Adrenal gland (tissue), 12 donors: ENCODE data around the gene FEM1B. TPM values are rescaled to one million over a fixed set of nuclear protein-coding genes. Genes with fewer than 3 reads are reported as not detected.

Experiments used
- DNase-seq, 7 donors: peaks; one replicate each; pipeline ENCODE4 v3.0.0-alpha.2; 2019 to 2020
- H3K27ac ChIP-seq, 5 donors: fragments of 200-600 bp; sonication (generic) in 4 of 5; 1 replicate in 3 of 5; 2 replicates in 2 of 5; pipeline versions ENCODE4 v1.5.1 to v1.8.0; 2016 to 2020; ENCODE audit warnings: mild to moderate bottlenecking in 1 of 5
- H3K27me3 ChIP-seq: fragments of 200-600 bp; 2 replicates; pipeline ENCODE4 v1.8.0; 2021
- H3K36me3 ChIP-seq, 2 donors: fragments of 200-600 bp; replicated peaks in 1 of 2; 1 replicate in 1 of 2; 2 replicates in 1 of 2; pipeline versions ENCODE4 v1.5.1 to v1.8.0; 2018 to 2022
- H3K4me1 ChIP-seq, 2 donors: fragments of 200-600 bp; replicated peaks in 1 of 2; 1 replicate in 1 of 2; 2 replicates in 1 of 2; pipeline versions ENCODE4 v1.5.1 to v1.8.0; 2018 to 2021
- H3K4me3 ChIP-seq, 4 donors: fragments of 200-600 bp; sonication (generic) in 3 of 4; one replicate each; pipeline ENCODE4 v1.5.1; 2016 to 2018
- H3K9me3 ChIP-seq, 3 donors: fragments of 200-600 bp; sonication (generic) in 1 of 3; replicated peaks in 1 of 3; 1 replicate in 2 of 3; 2 replicates in 1 of 3; pipeline versions ENCODE4 v1.5.1 to v1.8.0; 2016 to 2021
- POLR2A ChIP-seq, 2 donors: fragments of 450-650 bp; IDR thresholded peaks; one replicate each; pipeline ENCODE4 v1.6.1; 2017; ENCODE audit warnings: antibody characterized with exemption in 2 of 2, mild to moderate bottlenecking in 2 of 2, moderate library complexity in 1 of 2
- WGBS, 4 donors: extraction: QIAGEN DNeasy Blood & Tissue Kit in 2 of 4; methylation state at CpG; one replicate each; pipeline versions ENCODE4 v1.1.5 to v1.1.7; 2013 to 2017; 5-methylcytosine and 5-hydroxymethylcytosine counted together
- intact Hi-C, 2 donors: fragments of 100-400 bp; cut with DNase I; formaldehyde crosslinking; loops; one replicate each; pipeline versions ENCODE4 v1.14.1 to v1.15.0; 2022 to 2023
- polyA plus RNA-seq, 3 donors: library from polyadenylated mRNA; stranded (reverse); fragments of 200-250 nt in 2 of 3; fragments of 350-450 nt in 1 of 3; fragmentation: Illumina TruSeq in 1 of 3; extraction: RNeasy Lipid Tissue Mini Kit (QIAGEN cat#74804) in 1 of 3; gene quantifications; one replicate each; pipeline ENCODE4 v1.2.3, GENCODE V29; 2013 to 2014
- total RNA-seq, 9 donors: library from RNA; depleted of rRNA in 4 of 9; stranded (reverse); fragments of >200 nt in 4 of 9; fragments of 120-200 nt in 1 of 9; fragmentation: NEBNext Ultra II Directional in 1 of 9; extraction: Animal tissue kit (Norgen Biotek cat#: 25700) in 1 of 9; gene quantifications; one replicate each; pipeline versions ENCODE4 v1.1.0 to v1.2.4, GENCODE V29; 2013 to 2023
- TF ChIP-seq, protein P1 (sequence below), 6 experiments: fragments of 450-650 bp in 4 of 6; fragments of 200-600 bp in 2 of 6; sonication (generic) in 1 of 6; IDR thresholded peaks; 1 replicate in 5 of 6; 2 replicates in 1 of 6; pipeline versions ENCODE4 v1.5.1 to v1.8.0; 2016 to 2021; ENCODE audit warnings: antibody characterized with exemption in 6 of 6, mild to moderate bottlenecking in 2 of 6, moderate library complexity in 1 of 6
- donor health status: healthy with polysubstance abuse.
- donor health status: Bipolar disorder and iron deficiency.
- donor health status: DM: yes; HTN: yes; CAD: no.
- donor health status: DM: no; HTN: no; CAD: no.
- donor health status: DM: no; HTN: no; CAD: no.
- donor health status: DM: yes; HTN: yes; CAD: no.

FEM1B gene
- total and polyA plus RNA-seq, 12 donors, result 7.0 to 61.5 (median 42.7) TPM

DNA sequence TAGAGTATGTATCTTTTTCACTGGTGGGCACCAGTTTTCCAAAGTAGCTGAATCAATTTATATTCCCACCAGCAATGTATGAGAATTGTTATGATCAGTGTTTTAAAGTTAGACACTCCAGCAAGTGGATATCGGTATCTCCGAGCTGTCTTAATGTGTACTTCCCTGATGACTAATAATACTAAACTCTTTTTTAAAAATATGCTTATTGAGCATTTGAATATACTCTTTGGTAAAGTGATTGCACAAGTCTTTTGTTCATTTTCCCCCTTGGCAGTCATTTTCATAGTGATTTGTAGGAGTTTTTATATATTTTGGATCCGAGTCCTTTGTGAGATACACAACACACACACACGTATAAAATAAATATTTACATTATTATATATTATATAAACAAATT, 12.5 kb upstream of the FEM1B start:
- WGBS, 4 donors, result 74 to 76% (median 75%) methylated on average over 4 of the region's 4 CpGs
- no peaks in the 10 kb centered on the region for H3K4me1 ChIP-seq
- intact Hi-C loops, result no loop called here
- no peak for DNase-seq
- H3K9me3 ChIP-seq, result no peaks in the 10 kb centered on the region
- no peaks in the 10 kb centered on the region for H3K27me3 ChIP-seq
- H3K4me3 ChIP-seq, result no peak overlapping the region
- TF ChIP-seq, protein P1, sequence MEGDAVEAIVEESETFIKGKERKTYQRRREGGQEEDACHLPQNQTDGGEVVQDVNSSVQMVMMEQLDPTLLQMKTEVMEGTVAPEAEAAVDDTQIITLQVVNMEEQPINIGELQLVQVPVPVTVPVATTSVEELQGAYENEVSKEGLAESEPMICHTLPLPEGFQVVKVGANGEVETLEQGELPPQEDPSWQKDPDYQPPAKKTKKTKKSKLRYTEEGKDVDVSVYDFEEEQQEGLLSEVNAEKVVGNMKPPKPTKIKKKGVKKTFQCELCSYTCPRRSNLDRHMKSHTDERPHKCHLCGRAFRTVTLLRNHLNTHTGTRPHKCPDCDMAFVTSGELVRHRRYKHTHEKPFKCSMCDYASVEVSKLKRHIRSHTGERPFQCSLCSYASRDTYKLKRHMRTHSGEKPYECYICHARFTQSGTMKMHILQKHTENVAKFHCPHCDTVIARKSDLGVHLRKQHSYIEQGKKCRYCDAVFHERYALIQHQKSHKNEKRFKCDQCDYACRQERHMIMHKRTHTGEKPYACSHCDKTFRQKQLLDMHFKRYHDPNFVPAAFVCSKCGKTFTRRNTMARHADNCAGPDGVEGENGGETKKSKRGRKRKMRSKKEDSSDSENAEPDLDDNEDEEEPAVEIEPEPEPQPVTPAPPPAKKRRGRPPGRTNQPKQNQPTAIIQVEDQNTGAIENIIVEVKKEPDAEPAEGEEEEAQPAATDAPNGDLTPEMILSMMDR (IDR thresholded peaks at IDR 0.05), result no peak
- no peak for TF ChIP-seq POLR2A (IDR thresholded peaks at IDR 0.05)
- H3K36me3 ChIP-seq, result no peaks in the 10 kb centered on the region
- no peak overlapping the region for H3K27ac ChIP-seq

DNA sequence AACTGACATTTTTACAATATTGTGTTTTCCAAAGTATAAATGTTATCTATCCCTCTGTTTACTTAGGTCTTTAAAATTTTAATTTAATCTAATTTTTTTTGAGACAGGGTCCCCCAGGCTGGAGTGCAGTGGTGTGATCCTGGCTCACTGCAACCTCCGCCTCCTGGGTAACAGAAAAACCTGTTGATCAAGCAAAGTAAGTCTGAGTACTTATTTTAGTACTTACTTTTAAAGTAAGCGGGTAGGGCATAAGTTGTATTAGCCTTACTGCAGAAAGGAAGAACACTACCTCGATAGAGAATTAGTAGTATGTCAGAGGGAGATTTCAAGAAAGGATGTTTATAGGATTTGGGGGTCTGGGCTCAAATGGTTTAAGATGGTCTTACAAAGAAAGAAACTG, 11.9 kb upstream of the FEM1B start:
- WGBS, 4 donors, result 80 to 91% (median 86%) methylated on average over 3 of the region's 3 CpGs
- no peaks in the 10 kb centered on the region for H3K9me3 ChIP-seq

DNA sequence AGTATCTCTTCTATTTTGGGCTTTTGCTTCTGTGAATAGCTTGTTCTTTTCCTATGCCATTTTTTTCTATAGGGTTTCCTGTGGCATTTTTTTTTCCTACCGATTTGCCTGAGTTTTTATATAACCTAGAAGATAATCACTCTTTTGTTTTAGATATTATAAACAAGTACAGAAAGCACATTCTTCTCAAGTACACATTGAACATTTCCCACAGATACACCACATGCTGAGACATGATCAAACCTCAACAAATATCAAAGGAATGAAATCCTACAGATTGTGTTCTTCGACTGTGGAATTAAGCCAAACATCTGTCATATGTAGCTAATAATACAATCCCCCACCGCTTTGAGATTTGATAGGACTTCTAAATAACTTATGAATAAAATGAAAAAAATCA, 9.1 kb upstream of the FEM1B start:
- no peak overlapping the region for H3K27ac ChIP-seq
- H3K9me3 ChIP-seq, result no peaks in the 10 kb centered on the region
- intact Hi-C loops, result no loop called here
- no peak overlapping the region for H3K4me3 ChIP-seq
- WGBS, 4 donors, result 51 to 58% (median 54%) methylated on average over 3 of the region's 3 CpGs
- no peaks in the 10 kb centered on the region for H3K27me3 ChIP-seq
- H3K36me3 ChIP-seq, result no peaks in the 10 kb centered on the region
- peaks cover 9 to 26% of the 10 kb centered on the region in 2 donors for H3K4me1 ChIP-seq
- DNase-seq, result no peak
- TF ChIP-seq POLR2A (IDR thresholded peaks at IDR 0.05), result no peak
- TF ChIP-seq, protein P1 (IDR thresholded peaks at IDR 0.05), result no peak

More for the DNA sequence above, 11.9 kb upstream of the FEM1B start:
- Histone ChIP-seq H3K27me3 (no peaks in the 10 kb centered on the region), H3K27ac (no peak overlapping the region), H3K36me3 (no peaks in the 10 kb centered on the region), H3K4me1 (no peaks in the 10 kb centered on the region), H3K4me3 (no peak overlapping the region)
- TF ChIP-seq POLR2A (IDR thresholded peaks at IDR 0.05), result no peak
- TF ChIP-seq, protein P1 (IDR thresholded peaks at IDR 0.05), result no peak
- no peak for DNase-seq
- intact Hi-C loops, result no loop called here

DNA sequence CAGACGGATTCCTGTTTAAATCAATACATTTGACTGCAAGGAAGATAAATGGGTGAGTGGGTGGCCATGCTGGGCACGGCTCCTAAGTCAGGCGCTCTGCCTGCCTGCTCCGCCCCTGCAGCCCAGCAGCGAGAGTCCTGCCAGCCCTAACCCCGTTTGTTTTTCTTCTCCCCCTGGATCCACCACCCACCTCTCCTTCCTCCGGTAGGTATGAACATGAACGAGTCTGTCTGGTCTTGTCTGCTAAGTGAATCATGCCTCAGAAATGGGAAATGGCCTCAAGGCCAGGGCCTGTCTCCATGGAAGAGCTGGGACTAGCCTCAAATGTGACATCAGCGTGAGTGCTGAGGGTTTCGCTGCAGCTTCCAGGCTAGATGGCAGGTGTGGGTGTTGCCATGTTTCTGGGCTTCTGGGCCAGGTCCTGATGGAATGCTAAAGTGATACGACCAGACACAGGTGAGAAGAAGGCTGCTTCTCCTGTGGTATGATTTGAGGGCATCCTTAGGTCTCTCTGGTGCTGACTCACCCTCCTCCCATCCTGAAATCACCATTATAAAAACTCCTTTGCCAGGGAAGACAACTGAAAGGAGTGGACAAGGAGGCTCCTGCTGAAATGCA, 5.6 kb upstream of the FEM1B start:
- 18 to 25% (median 23%) methylated on average over 8 to 11 of the region's 11 CpGs for WGBS, 4 donors
- Histone ChIP-seq H3K27me3 (no peaks in the 10 kb centered on the region), H3K4me3 (peak overlapping the region in 1 of 4 donors; percentile 25), H3K4me1 (peaks cover 9 to 38% of the 10 kb centered on the region in 2 donors), H3K36me3 (no peaks in the 10 kb centered on the region), H3K27ac (peak overlapping the region in 4 of 5 donors; percentile 85 to 94 (median 88)), H3K9me3 (no peaks in the 10 kb centered on the region)
- TF ChIP-seq POLR2A (IDR thresholded peaks at IDR 0.05), result peak; percentile 39 to 84
- TF ChIP-seq, protein P1 (IDR thresholded peaks at IDR 0.05), result no peak
- DNase-seq, result peak; percentile 69 to 90 (median 84)
- intact Hi-C loops, result no loop called here
